ENCODE measurements around the gene C21orf58.
"Not testable (repeated sequence)": the region's sequence is repeated elsewhere in the genome, so short reads cannot be mapped to it uniquely, and the experiment has no call there.

Gene C21orf58

DNA sequence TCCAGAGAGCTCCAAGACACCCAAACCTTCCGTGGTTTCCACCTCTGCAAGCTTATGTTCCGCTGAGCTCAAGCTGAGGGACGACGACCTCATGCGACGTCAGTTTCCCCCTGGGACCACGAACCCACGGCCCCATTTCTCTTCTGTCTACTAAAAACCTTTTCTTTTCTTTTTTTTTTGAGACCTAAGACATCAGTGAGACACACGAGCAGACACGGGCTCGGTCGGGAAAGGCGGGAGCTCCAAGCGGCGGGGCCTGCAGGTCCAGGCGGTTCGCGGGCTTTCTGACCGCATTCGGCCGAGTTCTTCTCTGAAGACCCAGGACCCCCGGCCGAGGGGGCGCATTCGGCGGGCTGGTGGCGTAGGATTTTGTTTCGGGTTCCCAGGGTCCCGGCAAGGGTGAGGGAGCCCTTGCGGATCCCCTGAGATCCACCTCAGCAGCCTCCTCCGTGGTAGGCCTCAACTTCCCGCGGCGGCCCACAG lies 402 bp downstream of the C21orf58 start:
- peak in 3 of 4 experiments; percentile 12 to 32 (median 19) for DNase-seq

DNA sequence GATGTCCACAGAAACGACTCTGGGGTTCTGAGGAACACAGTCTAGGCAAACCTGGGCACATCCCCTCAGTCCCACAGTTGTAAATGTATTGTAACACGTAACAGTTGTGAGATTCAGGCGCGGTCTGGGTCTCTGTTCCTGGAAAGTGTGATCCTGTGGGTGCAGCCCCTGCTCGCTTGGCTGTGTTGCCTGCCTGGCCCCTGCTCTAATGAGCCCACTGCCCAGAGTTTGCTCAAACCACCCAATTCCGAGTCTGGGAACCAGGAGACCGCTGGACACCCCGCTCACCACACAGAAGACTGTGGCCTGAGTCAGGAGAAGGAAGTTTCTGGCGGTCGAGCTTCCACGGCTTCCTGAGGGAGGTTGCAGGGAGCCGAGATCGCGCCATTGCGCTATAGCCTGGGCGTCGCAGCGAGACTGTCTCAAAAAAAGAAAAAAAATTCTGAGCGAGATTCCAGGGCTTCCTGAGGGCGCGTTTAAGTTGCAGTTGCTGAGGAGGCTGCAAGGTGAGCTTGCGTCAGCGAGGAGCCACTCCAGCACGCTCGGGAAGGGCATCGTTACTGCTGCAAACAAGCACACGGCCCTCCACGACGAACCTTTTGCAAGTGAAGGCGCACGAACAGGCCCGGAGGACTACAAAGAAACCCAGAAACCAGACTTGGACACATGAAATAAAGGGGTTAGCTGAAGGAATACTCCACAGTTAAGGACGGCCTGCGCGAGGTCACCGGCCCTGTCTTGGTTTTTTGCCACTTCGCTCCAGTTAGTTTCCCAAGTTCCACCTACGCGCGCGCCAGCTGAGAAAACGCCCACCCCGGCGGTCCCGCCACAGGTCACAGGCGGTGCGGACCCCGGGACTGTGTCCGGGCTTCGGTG lies 1.1 kb downstream of the C21orf58 start:
- DNase-seq = peak; percentile 49 to 72 (median 59)

DNA sequence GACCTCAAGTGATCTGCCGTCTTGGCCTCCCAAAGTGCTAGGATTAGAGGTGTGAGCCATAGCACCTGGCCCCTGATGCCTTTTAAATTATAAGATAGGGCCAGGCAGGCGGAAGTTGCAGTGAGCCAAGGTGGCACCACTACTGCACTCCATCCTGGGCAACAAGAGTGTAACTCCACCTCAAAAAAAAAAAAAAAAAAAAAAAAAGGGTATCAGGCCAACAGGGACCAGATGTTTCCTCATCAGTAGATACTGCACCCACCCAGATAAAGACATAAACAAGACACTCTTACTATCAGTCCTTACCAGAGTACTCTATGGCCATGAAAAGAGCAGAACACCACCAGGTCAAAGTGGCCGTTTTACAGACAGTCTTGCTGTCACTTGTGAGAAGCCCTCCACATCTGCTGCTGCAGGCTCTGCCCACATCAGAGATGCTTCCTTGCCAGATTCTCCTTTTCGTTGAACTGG lies 3.3 kb downstream of the C21orf58 start:
- no peak for DNase-seq

DNA sequence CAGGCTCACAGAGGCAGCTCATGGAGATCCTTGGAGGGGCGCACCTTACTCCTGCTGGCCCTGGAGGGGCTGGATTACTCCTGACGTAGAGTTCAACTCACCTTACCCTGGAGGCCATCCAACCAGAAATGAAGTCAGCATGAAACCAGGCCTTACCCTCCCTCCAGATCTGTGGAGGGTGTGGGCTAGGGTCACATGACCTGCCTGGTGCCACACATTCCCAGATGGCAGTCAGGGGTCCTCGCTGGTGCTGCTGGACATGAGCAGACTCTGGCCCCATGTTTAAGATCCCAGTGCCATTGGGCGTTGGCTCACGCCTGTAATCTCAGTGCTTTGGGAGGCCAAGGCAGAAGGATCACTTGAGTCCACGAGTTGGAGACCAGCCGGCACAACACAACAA lies 4.5 kb downstream of the C21orf58 start:
- DNase-seq = no peak

DNA sequence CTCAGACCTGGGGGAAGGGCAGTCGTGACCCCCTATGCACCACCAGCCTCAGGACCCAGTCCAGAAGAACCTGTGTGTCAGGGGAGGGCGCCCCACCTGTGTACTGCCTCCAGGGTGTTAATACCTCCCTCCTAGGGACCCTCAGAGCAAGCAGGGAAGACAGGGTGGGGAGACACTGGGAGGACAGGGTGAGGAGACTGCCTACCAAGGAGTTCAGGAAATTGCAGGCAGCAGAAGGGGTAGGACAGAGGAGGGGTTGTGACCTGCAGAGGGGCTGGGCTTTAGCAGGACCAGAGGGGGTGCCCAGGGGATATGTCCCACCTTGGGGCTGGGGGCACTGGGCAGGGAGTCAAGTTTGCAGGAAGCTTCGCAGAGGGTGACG lies 5.2 kb downstream of the C21orf58 start:
- no peak for DNase-seq

DNA sequence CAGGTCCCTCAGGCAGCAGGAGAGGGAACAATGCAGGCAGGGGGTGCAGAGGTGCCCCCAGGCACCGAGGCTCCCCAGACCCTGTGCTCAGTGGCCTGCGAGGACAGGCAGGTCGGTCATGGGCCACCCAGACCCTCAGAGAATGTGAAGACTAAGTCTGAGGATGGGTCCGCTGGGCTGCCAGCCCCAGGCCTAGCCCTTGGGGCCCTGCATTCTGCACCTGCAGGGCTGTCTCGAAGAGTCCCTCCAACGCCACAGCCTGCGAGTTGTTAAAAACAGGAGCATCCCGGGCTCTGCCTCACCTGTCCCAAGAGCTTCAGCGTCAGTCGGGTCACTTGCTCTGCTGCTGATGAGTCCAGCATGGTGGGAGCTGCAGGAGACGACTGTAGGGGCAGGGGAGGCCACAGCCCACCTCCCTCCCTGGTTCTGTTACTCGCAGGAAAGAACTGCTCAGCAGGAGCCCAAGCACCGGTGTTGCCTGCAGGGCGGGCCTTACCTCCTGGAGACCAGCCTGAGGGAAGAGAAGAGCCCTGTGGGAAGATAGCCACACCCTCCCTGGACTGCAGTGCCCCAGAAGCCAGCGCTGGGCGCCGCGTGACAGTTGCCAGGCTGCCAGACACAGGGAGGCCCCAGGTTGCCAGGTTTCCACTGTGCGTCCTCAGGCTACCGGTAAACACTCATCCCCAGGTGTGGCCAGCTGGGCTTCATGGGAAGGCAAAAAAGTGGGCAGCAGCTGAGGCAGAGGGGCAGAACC lies 5.8 kb downstream of the C21orf58 start:
- DNase-seq = no peak

DNA sequence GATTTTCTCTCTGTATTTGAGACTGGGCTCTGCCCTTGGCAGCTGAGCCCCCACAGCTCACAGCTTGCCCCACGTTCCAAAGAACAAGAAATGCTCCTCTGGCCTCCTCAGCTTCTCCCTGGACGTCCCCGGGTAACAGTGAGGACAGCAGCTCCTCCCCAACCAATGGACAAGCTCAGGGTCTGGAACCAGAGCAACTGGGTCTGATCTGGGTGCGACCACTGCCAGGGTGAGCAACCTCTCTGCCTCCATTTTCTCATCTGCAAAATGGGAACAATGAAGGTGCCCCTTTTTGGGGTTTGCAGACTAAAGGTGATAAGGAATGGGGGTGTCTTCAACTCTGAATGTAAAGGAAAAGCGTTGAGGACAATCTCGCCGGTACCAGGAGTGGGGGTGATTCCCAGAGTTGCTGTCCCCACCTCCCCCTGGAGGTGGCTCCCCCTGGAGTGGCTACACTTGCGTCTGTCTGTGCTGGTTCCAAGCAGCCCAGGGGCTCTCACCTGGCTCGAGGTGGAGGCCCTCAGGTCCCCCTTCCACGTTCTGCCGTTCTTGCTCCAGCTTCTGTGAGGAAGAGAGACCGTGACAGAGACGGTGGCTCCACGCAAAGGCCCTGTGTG lies 6.9 kb downstream of the C21orf58 start:
- no peak for DNase-seq

DNA sequence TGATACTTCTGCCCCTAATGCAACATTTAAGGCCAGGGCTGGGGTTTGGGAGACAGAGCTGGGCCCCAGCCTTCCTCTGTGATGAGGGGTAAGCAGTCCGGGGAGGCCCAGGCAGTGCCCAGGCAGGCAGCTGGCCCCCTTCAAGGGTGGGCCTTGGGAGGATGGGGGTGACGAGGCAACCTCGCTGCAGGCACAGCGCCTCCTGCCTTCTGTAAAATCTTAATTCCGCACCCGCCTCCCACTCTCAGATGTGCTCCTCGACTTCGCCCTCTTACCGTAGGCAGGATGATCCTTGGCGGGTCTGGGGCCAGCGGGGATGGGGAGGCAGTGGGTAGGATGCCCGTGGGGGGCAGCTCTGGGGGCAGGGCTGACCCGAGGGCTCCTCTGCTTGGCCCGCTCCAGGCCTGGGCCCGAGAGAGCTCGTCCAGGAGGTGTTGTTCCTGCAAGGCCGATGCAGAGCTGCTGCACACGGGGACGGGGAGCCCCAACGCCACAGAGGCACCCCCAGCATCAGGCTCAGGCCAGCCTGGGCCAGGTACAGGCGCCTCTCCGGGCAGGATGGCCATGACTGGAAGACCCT lies 9.1 kb downstream of the C21orf58 start:
- no peak for DNase-seq

DNA sequence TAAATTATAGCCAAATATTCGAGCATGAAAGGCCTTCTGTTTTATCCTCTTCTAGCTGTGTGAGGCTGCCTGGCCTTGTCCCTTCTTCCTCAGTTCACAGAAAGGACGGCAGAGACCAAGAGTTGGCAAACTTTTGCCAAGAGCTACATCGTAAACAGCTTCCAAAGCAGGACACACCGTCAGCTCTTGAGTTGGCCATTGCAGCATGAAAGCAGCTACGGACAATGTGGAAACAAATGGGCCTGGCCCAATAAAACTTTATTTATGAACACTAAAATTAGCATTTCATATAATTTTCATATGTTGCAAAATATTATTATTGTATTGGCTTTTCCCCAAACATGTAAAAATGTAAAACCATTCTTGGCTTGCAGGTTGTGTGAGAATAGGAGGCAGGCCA lies 10.7 kb downstream of the C21orf58 start:
- no peak for DNase-seq

DNA sequence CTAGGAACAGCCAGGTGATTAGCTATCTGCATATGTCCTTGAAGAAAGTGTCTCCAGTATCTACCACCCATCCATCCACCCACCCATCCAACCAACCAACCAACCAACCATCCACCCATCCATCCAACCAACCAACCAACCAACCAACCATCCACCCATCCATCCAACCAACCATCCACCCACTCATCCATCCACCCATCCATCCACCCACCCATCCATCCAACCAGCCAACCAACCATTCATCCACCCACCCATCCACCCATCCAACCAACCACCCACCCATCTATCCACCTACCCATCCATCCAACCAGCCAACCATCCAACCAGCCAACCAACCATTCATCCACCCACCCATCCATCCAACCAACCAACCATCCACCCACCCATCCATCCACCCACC lies 12.1 kb downstream of the C21orf58 start:
- DNase-seq = no peak

DNA sequence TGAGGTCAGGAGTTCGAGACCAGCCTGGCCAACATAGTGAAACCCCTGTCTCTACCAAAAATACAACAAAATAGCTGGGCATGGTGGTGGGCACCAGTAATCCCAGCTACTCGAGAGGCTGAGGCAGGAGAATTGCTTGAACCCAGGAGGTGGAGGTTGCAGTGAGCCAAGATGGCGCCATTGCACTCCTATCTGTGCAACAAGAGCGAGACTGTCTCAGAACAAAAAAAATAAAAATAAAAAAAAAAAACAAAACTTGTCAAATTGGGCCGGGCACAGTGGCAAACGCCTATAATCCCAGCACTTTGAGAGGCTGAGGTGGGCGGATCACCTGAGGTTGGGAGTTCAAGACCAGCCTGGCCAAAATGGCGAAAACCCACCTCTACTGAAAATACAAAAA lies 13.4 kb downstream of the C21orf58 start:
- DNase-seq = not testable (repeated sequence)

DNA sequence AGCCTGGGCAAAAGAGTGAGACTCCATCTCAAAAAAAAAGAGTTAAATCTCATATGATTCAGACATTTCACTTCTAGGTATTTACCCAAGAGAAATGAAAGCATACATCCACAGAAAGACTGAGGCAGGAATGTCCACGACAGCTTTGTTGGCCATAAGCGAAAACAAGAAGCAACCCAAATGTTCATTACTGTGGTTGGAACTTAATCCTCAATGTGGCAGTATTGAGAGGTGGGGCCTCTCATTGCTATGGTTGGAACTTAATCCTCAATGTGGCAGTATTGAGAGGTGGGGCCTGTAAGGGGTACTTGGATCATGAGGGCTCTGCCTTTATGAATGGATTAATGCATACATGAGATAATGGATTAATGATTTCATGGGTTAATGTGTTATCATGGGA lies 15.2 kb downstream of the C21orf58 start:
- DNase-seq = no peak

DNA sequence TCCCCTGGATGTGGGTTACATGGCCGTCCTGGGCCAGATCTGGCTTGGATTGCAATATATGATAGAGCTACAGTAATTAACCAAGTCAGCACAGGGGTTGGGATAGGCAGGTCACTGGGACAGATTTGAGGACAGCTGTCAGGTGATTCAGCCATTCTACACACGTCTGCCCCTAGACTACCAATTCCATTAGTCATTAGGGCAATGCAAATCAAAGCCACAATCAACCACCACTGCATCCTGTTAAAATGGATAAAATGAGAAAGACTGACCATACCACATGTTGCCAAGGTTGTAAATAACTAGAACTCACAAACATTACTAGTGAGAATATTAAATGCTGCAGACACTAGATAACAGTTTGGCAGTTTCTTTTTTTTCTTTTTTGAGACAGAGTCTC lies 16.0 kb downstream of the C21orf58 start:
- no peak for DNase-seq

DNA sequence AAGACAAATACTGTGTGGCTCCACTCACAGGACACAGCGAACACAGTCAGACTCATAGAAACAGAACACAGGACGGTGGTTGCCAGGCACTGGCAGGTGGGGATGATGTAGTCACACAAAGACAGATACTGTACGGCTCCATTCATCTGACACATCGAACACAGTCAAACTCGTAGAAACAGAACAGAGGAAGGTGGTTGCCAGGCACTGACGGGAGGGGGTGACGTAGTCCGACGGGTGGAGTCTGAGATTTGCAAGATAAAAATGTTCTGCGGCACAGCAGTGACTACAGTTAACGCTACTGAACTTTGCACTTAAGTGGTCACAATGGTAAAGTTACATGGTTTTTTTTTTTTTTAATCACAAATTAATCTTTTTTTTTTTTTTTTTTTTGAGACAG lies 18.7 kb downstream of the C21orf58 start:
- DNase-seq = no peak

DNA sequence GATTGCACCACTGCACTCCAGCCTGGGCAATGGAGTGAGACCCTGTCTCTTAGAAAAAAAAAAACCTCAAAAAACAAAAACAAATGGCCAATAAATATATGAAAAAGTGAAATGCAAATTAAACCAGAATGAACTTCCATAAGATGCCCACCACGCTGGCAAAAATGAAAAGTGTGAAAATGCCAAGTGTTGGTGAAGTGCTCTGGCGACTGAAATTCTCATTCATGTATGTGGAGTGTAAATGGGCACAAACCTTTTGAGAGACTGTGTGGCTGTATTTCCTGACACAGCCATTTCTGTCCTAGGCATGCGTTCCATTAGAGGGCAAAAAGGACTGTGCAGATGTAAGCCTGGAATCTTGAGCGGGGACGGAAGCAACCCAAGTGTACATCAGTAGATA lies 19.2 kb downstream of the C21orf58 start:
- DNase-seq = no peak

DNA sequence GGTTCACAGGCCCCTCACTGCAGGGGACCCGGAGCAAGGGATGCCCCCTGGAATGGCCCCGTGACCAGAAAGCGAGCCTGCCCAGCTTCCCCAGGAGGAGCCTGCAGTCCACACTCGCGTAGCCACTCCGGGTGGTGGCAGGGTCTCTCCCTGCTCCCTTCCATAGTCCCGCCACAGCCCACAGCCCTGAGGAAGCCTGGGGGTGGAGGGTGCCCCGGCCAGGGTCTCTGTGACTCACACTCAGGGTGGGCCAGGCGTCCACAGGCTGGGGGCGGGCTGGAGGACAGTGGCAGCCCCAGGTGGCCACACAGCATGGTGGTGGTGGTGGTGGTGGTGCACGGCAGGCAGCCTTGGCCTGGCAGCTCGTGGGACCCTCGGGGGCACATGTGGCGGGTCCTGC lies 21.9 kb downstream of the C21orf58 start:
- no peak for DNase-seq

DNA sequence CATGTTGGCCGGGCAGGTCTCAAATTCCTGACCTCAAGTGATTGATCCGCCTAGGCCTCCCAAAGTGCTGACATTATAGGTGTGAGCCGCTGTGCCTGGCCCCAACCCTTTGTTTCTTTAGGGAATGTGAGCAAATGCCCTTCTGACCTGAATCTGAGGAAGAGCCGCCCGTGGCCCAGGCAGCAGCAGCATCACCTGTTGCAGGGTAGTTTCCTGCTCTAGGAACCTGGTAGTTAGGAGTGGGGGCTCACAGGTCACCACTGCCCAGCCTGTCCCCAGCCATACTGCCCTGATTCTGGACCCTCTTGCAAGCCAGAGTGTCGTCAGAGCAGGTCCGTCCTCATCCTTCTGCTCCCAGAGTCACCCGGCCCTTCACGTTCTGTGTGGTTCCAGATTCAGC lies 24.5 kb downstream of the C21orf58 start:
- no peak for DNase-seq

DNA sequence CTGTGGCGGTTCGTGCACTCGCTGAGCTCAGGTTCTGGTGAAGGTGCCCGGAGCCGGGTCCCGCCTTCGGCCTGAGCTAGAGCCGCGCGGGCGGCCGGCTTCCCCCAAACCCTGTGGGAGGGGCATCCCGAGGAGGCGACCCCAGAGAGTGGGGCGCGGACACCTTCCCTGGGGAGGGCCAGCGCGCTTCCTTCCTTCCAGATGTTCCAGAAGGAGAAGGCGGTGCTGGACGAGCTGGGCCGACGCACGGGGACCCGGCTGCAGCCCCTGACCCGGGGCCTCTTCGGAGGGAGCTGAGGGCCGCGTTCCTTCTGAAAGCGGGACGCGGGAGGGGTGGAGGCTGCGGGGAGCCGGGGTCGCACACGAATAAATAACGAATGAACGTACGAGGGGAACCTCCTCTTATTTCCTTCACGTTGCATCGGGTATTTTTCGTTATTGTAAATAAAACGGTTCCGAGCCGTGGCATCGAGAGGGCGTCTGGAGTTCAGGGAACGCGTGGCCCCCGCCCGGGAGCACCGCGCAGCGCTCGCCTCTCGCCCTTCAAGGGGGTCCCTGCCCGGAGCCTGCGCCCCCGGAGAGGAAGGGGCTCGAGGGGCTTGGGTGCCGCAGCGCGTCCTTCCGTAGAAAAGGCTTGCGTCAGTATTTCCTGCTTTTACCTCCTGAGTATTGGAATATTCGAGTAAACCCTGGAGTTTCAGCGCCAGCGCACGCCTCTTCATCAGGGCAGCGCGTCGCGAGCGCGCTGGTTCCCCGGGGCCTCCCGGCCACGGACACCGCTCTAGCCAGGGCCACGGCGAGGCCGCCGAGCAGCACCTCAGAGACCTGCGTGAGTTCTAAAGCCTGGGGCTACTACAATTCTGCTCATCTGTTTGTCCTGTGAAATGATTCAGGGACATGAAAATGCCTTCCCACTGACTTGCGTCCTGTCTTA lies 26.1 kb downstream of the C21orf58 start:
- DNase-seq = peak in 2 of 4 experiments; percentile 45 to 47

DNA sequence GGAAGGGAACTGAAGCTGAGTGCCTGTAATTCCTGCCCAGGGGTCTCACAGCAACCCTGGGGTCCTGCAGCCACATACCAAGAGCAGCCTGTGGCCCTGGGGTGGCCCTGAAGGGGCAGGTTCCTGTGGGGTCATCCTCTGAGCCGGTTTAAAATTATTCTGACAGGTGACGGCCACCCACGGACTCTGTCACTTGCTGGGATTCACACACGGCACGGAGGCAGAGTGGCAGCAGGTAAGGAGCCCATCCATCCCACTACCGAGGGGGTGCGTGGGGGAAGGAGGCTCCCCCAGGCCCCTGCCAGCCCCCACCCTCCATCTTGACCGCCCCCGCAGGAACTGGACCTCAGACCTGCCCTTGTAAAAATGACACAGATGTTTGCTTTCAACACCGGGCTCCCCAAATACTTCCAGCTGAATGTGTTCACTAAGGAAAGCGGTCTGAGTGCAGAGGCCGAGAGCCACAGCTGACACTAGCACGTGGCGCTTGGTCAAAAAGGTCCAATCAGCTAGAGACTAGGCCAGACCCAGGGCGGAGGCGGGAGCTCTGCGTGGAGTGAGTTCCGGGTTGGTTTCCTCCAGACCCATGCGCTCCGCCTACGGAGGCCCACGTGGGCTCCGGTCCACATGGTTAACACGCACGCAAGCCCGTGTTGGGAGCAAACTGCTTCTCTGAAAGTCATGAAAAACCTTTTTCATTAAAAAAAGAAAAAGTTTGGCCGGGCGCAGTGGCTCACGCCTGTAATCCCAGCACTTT lies 27.5 kb downstream of the C21orf58 start:
- peak; percentile 88 to 96 (median 94) for DNase-seq

DNA sequence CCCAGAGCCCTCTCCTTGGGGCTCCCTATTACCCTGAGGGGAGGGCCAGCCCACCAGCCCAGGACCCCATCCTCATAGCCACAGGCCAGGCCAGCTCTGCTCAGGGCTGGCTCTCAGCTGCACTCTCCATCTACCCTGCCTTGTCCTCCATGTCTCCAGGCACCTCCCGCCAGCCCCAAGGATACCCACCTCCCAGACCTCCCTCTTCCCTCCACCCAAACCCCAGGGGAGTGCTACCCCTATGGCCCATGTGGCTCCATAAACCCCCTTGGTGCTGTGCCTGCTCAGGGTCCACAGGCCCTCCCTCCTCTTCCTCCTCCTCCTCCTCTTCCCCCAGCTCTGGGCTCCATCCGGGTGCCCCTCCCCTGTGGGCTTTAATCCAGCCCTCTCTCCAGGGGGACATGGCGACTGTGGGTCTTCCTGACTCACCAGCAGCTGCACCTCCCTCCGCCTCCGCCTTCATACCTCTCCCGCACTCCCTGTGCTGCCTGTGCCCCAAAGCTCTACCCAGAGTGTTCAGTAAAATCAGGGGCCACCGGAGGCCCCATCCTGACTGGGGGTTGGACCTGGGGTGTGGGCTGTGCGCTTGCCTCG lies 28.4 kb downstream of the C21orf58 start:
- DNase-seq = peak in 2 of 4 experiments; percentile 14 to 17
